ENCODE results near the gene ARFGEF3.
"Not testable (repeated sequence)": the region's sequence is repeated elsewhere in the genome, so short reads cannot be mapped to it uniquely, and the experiment has no call there.

The ARFGEF3 gene

GRCh38 chr6:138321934-138322333, 160.2 kb downstream of the ARFGEF3 start:
- no peak for DNase-seq

- DNase-seq: no peak
Observed at GRCh38 chr6:138323821-138324220, 162.1 kb downstream of the ARFGEF3 start.

GRCh38 chr6:138328210-138328609, 166.5 kb downstream of the ARFGEF3 start:
- no peak for DNase-seq

- DNase-seq: no peak
Observed at GRCh38 chr6:138330763-138331162, 169.0 kb downstream of the ARFGEF3 start.

GRCh38 chr6:138331444-138331843, 169.7 kb downstream of the ARFGEF3 start:
- no peak for DNase-seq

GRCh38 chr6:138331984-138332383, 170.2 kb downstream of the ARFGEF3 start:
- DNase-seq: no peak

- DNase-seq: no peak
Observed at GRCh38 chr6:138334000-138334399, 172.3 kb downstream of the ARFGEF3 start.

- DNase-seq: no peak
Observed at GRCh38 chr6:138334963-138335362, 173.2 kb downstream of the ARFGEF3 start.

GRCh38 chr6:138336221-138336620, 174.5 kb downstream of the ARFGEF3 start:
- DNase-seq: no peak

GRCh38 chr6:138337076-138337475, 175.3 kb downstream of the ARFGEF3 start:
- no peak for DNase-seq

GRCh38 chr6:138339024-138339423, 177.3 kb downstream of the ARFGEF3 start:
- no peak for DNase-seq

GRCh38 chr6:138341176-138341575, 179.4 kb downstream of the ARFGEF3 start:
- no peak for DNase-seq

- no peak for DNase-seq
Observed at GRCh38 chr6:138343112-138343511, 181.4 kb downstream of the ARFGEF3 start.

GRCh38 chr6:138345565-138346285, 184.0 kb downstream of the ARFGEF3 start:
- DNase-seq: no peak

GRCh38 chr6:138346302-138347195, 184.8 kb downstream of the ARFGEF3 start:
- DNase-seq: no peak

GRCh38 chr6:138347864-138348263, 186.1 kb downstream of the ARFGEF3 start:
- no peak for DNase-seq

- DNase-seq: no peak
Observed at GRCh38 chr6:138349891-138350290, 188.2 kb downstream of the ARFGEF3 start.

- no peak for DNase-seq
Observed at GRCh38 chr6:138357928-138358327, 196.2 kb downstream of the ARFGEF3 start.

GRCh38 chr6:138368684-138369083, 206.9 kb downstream of the ARFGEF3 start:
- not testable (repeated sequence) for DNase-seq

GRCh38 chr6:138370631-138371451, 209.1 kb downstream of the ARFGEF3 start:
- no peak for DNase-seq

GRCh38 chr6:138371452-138371711, 209.6 kb downstream of the ARFGEF3 start:
- no peak for DNase-seq

- no peak for DNase-seq
Observed at GRCh38 chr6:138371720-138372119, 210.0 kb downstream of the ARFGEF3 start.

- no peak for DNase-seq
Observed at GRCh38 chr6:138372711-138373463, 211.1 kb downstream of the ARFGEF3 start.
